Kidney (tissue), 14 donors: ENCODE results near the gene ELK4. TPM values are rescaled to one million over a fixed set of nuclear protein-coding genes. Genes with fewer than 3 reads are reported as not detected.

Experiments used
- DNase-seq, 5 donors: peaks; one replicate each; pipeline ENCODE4 v3.0.0-alpha.2; 2013 to 2020
- FAIRE-seq: peaks from 2 replicates; lab custom pipeline; 2012; peaks lifted over from hg19 to GRCh38; lab: Jason Lieb, UNC
- H3K27ac ChIP-seq, 2 donors: one replicate each; pipeline ENCODE4 v1.7.0; 2013; ENCODE audit warnings: low read depth in 2 of 2, low read length in 2 of 2, inconsistent platforms in 1 of 2
- H3K27me3 ChIP-seq: one replicate; pipeline ENCODE4 v1.7.1; 2013; ENCODE audit warnings: low read length, inconsistent platforms; ENCODE audit not compliant: control insufficient read depth, insufficient read depth
- H3K36me3 ChIP-seq, 3 donors: one replicate each; pipeline versions ENCODE4 v1.7.0 to v1.7.1; 2013; ENCODE audit warnings: low read length in 3 of 3, control low read depth in 1 of 3, inconsistent platforms in 1 of 3; ENCODE audit not compliant: insufficient read depth in 3 of 3, control insufficient read depth in 2 of 3
- H3K4me1 ChIP-seq, 3 donors: one replicate each; pipeline versions ENCODE4 v1.7.0 to v1.7.1; 2013; ENCODE audit warnings: low read length in 3 of 3, inconsistent platforms in 1 of 3, low read depth in 1 of 3; ENCODE audit not compliant: control insufficient read depth in 2 of 3, insufficient read depth in 2 of 3
- H3K4me3 ChIP-seq, 3 donors: one replicate each; pipeline versions ENCODE4 v1.7.0 to v1.8.1; 2013; ENCODE audit warnings: low read length in 3 of 3, control low read depth in 1 of 3, inconsistent platforms in 1 of 3
- H3K9ac ChIP-seq, 3 donors: one replicate each; pipeline versions ENCODE4 v1.7.0 to v1.7.1; 2013; ENCODE audit warnings: low read length in 3 of 3, control low read depth in 1 of 3, inconsistent platforms in 1 of 3
- H3K9me3 ChIP-seq, 3 donors: one replicate each; pipeline versions ENCODE4 v1.7.0 to v1.7.1; 2013; ENCODE audit warnings: low read length in 3 of 3, control low read depth in 1 of 3, inconsistent platforms in 1 of 3; ENCODE audit not compliant: control insufficient read depth in 2 of 3, insufficient read depth in 1 of 3
- intact Hi-C: fragments of 100-400 bp; cut with DNase I; formaldehyde crosslinking; loops from one replicate; pipeline ENCODE4 v1.11.1; 2022
- polyA plus RNA-seq: library from polyadenylated mRNA; stranded (reverse); fragments of 350-450 nt; fragmentation: Illumina TruSeq; extraction: RNeasy Lipid Tissue Mini Kit (QIAGEN cat#74804); gene quantifications from one replicate; pipeline ENCODE4 v1.2.3, GENCODE V29; 2014; ENCODE audit warnings: low read depth, low replicate concordance; ENCODE audit not compliant: insufficient read depth
- total RNA-seq: library from RNA; stranded (reverse); fragmentation: NEBNext Ultra II Directional; extraction: Animal tissue kit (Norgen Biotek cat#: 25700); gene quantifications from one replicate; pipeline ENCODE4 v1.2.1, GENCODE V29; 2021
- TF ChIP-seq, protein P1 (sequence below): IDR thresholded peaks from 3 replicates; pipeline ENCODE4 v1.5.1; 2012; ENCODE audit warnings: mild to moderate bottlenecking, moderate library complexity, borderline replicate concordance; ENCODE audit not compliant: insufficient read depth; ENCODE audit errors: extremely low read depth
- donor health status: control.
- donor health status: control.
- donor health status: control.
- donor health status: control.
- donor health status: control.
- donor health status: DM: yes; HTN: yes; CAD: no.
- donor health status: Normal renal cell carcinoma (clear cell type).

ELK4 gene
- total and polyA plus RNA-seq, 2 donors from 2014 or later = 4.2 to 87.3 TPM

DNA sequence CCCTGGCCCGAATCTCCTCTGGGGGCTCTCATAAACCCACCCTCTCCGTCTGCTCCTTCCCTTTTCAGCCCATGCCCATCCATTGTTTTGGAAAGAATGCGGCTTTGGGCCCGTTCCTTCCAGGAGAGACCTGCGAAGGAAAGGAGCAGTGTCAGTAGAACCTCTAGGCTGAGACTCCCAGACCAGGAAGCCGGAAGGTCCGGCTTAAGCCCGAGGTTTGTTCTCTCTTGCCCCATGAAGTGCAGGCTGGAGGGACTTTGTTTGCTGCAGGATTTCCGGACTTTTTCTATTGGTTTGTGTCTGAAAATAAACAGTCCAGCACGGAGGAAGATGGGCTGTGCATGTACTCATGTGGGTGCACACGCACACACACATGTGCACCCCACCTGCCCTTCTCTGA lies 49.8 kb downstream of the ELK4 start:
- FAIRE-seq = no peak
- Histone ChIP-seq H3K9me3 (no peaks in the 10 kb centered on the region), H3K9ac (no peak overlapping the region), H3K36me3 (no peaks in the 10 kb centered on the region), H3K4me1 (peaks cover 0 to 16% (median 7%) of the 10 kb centered on the region in 3 donors), H3K27me3 (no peaks in the 10 kb centered on the region), H3K4me3 (no peak overlapping the region), H3K27ac (peak overlapping the region; percentile 51 to 79)
- intact Hi-C loops = no loop called here
- TF ChIP-seq, protein P1, sequence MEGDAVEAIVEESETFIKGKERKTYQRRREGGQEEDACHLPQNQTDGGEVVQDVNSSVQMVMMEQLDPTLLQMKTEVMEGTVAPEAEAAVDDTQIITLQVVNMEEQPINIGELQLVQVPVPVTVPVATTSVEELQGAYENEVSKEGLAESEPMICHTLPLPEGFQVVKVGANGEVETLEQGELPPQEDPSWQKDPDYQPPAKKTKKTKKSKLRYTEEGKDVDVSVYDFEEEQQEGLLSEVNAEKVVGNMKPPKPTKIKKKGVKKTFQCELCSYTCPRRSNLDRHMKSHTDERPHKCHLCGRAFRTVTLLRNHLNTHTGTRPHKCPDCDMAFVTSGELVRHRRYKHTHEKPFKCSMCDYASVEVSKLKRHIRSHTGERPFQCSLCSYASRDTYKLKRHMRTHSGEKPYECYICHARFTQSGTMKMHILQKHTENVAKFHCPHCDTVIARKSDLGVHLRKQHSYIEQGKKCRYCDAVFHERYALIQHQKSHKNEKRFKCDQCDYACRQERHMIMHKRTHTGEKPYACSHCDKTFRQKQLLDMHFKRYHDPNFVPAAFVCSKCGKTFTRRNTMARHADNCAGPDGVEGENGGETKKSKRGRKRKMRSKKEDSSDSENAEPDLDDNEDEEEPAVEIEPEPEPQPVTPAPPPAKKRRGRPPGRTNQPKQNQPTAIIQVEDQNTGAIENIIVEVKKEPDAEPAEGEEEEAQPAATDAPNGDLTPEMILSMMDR = no peak
- DNase-seq = no peak

DNA sequence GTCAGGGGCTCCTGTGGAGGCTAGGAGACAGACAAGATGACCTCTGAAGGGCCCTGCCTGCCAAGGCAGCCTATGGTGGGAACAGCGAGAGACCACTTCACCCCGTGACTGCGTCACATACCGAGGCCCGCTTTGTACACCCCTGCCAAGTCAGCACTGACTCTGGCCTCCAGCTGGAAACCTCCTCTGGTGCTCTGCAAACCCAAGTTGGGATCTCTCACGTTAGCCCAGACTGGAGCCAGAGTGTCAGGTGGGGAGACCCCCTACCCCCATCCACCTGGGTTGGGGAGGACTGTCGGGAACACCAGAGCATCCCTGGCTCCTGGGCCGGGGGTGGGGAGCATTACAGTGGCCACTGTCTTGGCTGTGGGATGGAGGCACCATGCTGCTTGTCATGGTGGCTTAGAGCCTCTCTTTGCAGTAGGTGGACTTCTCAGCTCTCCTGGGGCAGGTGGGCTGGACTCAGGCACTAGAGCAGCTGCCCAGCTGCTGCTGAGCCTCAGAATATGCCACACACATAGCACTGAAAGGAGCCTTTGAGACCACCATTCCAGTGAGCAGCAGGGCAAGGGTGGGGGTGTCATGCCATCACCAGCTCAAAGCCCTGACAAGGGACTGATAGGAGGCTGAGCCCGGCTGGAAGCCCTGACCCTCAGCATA lies 50.4 kb downstream of the ELK4 start:
- Histone ChIP-seq H3K27ac (peak overlapping the region in 1 of 2 donors; percentile 51), H3K9ac (no peak overlapping the region), H3K4me3 (no peak overlapping the region), H3K9me3 (no peaks in the 10 kb centered on the region), H3K36me3 (no peaks in the 10 kb centered on the region), H3K27me3 (no peaks in the 10 kb centered on the region), H3K4me1 (peaks cover 0 to 18% (median 9%) of the 10 kb centered on the region in 3 donors)
- intact Hi-C loops = no loop called here
- FAIRE-seq = no peak
- TF ChIP-seq, protein P1 = no peak
- peak in 2 of 5 donors; percentile 36 to 49 for DNase-seq

- H3K27me3 ChIP-seq = no peaks in the 10 kb centered on the region
- H3K9me3 ChIP-seq = no peaks in the 10 kb centered on the region
- peaks cover 0 to 20% (median 15%) of the 10 kb centered on the region in 3 donors for H3K4me1 ChIP-seq
- H3K27ac ChIP-seq = no peak overlapping the region
- H3K4me3 ChIP-seq = no peak overlapping the region
- FAIRE-seq (no peak), DNase-seq (no peak)
- H3K9ac ChIP-seq = no peak overlapping the region
- TF ChIP-seq, protein P1 = no peak
- intact Hi-C loops = no loop called here
- H3K36me3 ChIP-seq = no peaks in the 10 kb centered on the region
Measured at GRCh38 chr1:205580923-205581180, 51.0 kb downstream of the ELK4 start.
